NOMO-1 treated with DMSO at 0.1 percent for 48 hours (cell line): ENCODE data around the gene AGFG1.
A peak's percentile ranks its signal among the peaks of the same experiment; 100 is the strongest.

Source experiments
- DNase-seq: peaks from one replicate; lab custom pipeline; 2025; ENCODE audit not compliant: unreplicated experiment; lab: John Stamatoyannopoulos, UW

Gene AGFG1

DNA sequence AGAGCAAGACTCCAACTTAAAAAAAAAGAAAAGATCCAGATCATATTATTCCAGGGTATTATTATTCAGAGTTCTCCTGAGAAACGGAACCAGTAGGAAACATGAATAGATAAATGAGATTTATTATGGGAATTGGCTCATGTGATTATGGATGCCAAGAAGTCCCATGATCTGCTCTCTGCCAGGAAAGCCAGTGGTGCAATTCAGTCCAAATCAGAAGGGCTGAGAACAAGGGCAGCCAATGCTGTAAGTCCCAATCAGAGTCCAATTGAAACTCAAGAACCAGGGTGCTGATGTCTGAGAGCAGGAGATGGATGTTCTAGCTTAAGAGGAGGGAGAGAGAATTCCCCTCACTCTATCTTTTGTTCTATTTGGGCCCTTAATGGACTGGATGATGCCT is 134.5 kb downstream of the AGFG1 start:
- DNase-seq = no peak

DNA sequence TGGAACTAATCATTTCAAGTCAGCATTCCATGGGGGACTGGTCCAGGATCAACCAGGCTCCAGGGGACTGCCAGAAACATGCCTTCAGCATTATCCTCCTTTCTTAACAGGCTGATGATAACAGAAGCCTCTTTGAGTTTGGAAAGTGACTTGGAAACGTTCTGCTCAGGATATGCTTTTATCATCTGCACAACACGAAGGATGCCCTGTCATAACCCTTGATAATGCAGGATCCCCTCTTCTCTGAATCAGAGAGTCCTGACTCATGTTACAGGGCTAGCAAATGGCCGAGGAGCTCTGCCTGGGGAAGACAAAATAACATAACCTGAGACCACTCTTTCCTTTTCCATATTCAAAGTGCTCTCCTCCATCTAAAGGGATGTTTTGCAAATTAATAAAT is 136.0 kb downstream of the AGFG1 start:
- no peak for DNase-seq

DNA sequence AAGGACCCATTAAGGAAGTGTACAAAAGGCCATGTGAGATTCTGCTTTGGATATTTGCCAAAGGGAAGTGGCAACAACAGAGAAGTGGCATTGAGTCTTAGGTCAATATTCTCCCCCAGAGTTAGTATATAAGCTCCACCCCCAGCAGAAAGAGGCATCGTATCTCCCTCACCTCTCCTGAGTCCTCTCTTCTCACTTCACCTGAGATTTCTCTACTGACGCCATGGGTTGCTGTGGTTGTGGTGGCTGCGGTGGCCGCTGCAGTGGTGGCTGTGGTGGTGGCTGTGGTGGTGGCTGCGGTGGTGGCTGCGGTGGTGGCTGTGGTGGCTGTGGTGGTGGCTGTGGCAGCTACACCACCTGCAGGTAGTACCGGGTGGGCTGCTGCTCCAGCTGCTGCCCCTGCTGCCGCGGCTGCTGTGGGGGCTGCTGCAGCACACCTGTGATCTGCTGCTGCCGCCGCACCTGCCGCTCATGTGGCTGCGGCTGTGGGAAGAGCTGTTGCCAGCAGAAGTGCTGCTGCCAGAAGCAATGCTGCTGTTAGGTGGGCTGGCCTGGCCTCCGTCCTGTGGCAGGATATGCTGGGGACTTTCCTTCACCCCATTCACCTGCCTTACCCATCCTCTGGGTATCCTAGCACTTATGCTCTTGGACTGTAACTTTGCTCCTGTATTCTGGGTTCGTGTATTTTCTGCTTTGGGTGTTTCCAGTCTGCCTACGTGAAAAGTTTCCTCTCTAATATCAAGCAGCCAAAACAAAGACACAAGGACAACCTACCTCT is 136.8 kb downstream of the AGFG1 start:
- peak; percentile 94 for DNase-seq

DNA sequence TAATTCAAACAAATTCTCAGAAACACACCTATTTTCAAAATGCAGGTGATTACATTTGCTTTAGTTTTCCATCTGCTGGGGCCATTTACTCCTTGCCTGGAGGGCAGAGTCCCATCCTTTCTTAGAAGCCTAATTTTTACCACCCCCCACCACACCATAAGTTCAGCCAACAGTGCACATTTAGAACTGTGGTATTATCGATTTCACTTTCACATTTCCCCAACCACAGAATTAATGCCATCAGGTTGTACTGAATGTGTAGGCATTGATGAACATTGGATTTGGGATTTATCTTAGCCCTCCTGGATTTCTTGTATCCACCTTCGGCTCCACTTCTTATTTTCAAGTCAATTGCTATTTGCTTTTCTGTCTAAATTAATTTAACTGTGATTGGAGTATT is 138.2 kb downstream of the AGFG1 start:
- no peak for DNase-seq
